H9 (cell line): ENCODE data around the gene FAF1. TPM values are rescaled to one million over a fixed set of nuclear protein-coding genes. Genes with fewer than 3 reads are reported as not detected.

Experiments
- DNase-seq: peaks from one replicate; pipeline ENCODE4 v3.0.0-alpha.2; 2017
- H2AFZ ChIP-seq: one replicate; pipeline ENCODE4 v1.6.1; 2013; ENCODE audit warnings: mild to moderate bottlenecking, low read length, control low read depth, moderate library complexity
- H2AK5ac ChIP-seq: 2 replicates; pipeline ENCODE4 v1.6.1; 2013; ENCODE audit warnings: low read length, control low read depth, mixed read lengths; ENCODE audit not compliant: insufficient read length
- H2BK120ac ChIP-seq: one replicate; pipeline ENCODE4 v1.6.1; 2013; ENCODE audit warnings: low read depth, mild to moderate bottlenecking, low read length, control low read depth, inconsistent platforms; ENCODE audit not compliant: poor library complexity, severe bottlenecking
- H2BK12ac ChIP-seq: 2 replicates; pipeline ENCODE4 v1.6.1; 2013; ENCODE audit warnings: low read length, control low read depth, mixed read lengths, low read depth; ENCODE audit not compliant: insufficient read length
- H2BK15ac ChIP-seq: 2 replicates; pipeline ENCODE4 v1.6.1; 2013; ENCODE audit warnings: low read depth, low read length, control low read depth
- H2BK20ac ChIP-seq: one replicate; pipeline ENCODE4 v1.6.1; 2013; ENCODE audit warnings: low read depth, mild to moderate bottlenecking, low read length, control low read depth, inconsistent platforms; ENCODE audit not compliant: poor library complexity, severe bottlenecking
- H2BK5ac ChIP-seq: 2 replicates; pipeline ENCODE4 v1.6.1; 2013; ENCODE audit warnings: low read length, control low read depth, mixed read lengths; ENCODE audit not compliant: insufficient read length
- H3K14ac ChIP-seq: 2 replicates; pipeline ENCODE4 v1.6.1; 2013; ENCODE audit warnings: low read length, control low read depth; ENCODE audit not compliant: insufficient read depth
- H3K18ac ChIP-seq: 2 replicates; pipeline ENCODE4 v1.6.1; 2013; ENCODE audit warnings: low read depth, mild to moderate bottlenecking, mixed read lengths, low read length, control low read depth; ENCODE audit not compliant: insufficient read length
- H3K23ac ChIP-seq: 2 replicates; pipeline ENCODE4 v1.6.1; 2013; ENCODE audit warnings: low read length, control low read depth, mixed read lengths, low read depth; ENCODE audit not compliant: insufficient read length
- H3K23me2 ChIP-seq: 2 replicates; pipeline ENCODE4 v1.6.1; 2013; ENCODE audit warnings: low read depth, mild to moderate bottlenecking, mixed read lengths, low read length, control low read depth; ENCODE audit not compliant: insufficient read length, poor library complexity, severe bottlenecking
- H3K27ac ChIP-seq: 2 replicates; pipeline ENCODE4 v1.5.1; 2013; ENCODE audit warnings: low read length, control low read depth, mixed read lengths, low read depth; ENCODE audit not compliant: insufficient read length
- H3K27me3 ChIP-seq: 2 replicates; pipeline ENCODE4 v1.6.1; 2013; ENCODE audit warnings: low read length, control low read depth, inconsistent platforms; ENCODE audit not compliant: insufficient read depth
- H3K4ac ChIP-seq: 2 replicates; pipeline ENCODE4 v1.6.1; 2013; ENCODE audit warnings: low read depth, mild to moderate bottlenecking, control low read depth, inconsistent platforms, low read length, moderate library complexity
- H3K4me1 ChIP-seq: 2 replicates; pipeline ENCODE4 v1.6.1; 2013; ENCODE audit warnings: low read length, control low read depth, inconsistent platforms; ENCODE audit not compliant: insufficient read depth
- H3K4me2 ChIP-seq: 2 replicates; pipeline ENCODE4 v1.6.1; 2013; ENCODE audit warnings: low read length, control low read depth, mixed read lengths; ENCODE audit not compliant: insufficient read length, insufficient read depth
- H3K56ac ChIP-seq: 2 replicates; pipeline ENCODE4 v1.6.1; 2013; ENCODE audit warnings: low read depth, mild to moderate bottlenecking, mixed read lengths, low read length, control low read depth; ENCODE audit not compliant: insufficient read length
- H3K79me1 ChIP-seq: 2 replicates; pipeline ENCODE4 v1.6.1; 2013; ENCODE audit warnings: low read depth, mild to moderate bottlenecking, moderate library complexity, low read length, control low read depth, inconsistent platforms; ENCODE audit not compliant: insufficient read depth, poor library complexity, severe bottlenecking
- H3K79me2 ChIP-seq: 2 replicates; pipeline ENCODE4 v1.6.1; 2013; ENCODE audit warnings: low read length, control low read depth, inconsistent platforms; ENCODE audit not compliant: insufficient read depth
- H3K9ac ChIP-seq: 2 replicates; pipeline ENCODE4 v1.6.1; 2013; ENCODE audit warnings: low read length, control low read depth, mixed read lengths; ENCODE audit not compliant: insufficient read length; ENCODE audit errors: extremely low read depth
- H3K9me3 ChIP-seq: one replicate; pipeline ENCODE4 v1.6.1; 2013; ENCODE audit warnings: low read depth, low read length, inconsistent platforms; ENCODE audit not compliant: control insufficient read depth
- H3T11ph ChIP-seq: one replicate; pipeline ENCODE4 v1.6.1; 2013; ENCODE audit warnings: mild to moderate bottlenecking, low read length, control low read depth, inconsistent platforms
- H4K20me1 ChIP-seq: one replicate; pipeline ENCODE4 v1.6.1; 2013; ENCODE audit not compliant: control insufficient read depth, insufficient read length, insufficient read depth
- H4K5ac ChIP-seq: 2 replicates; pipeline ENCODE4 v1.6.1; 2013; ENCODE audit warnings: low read depth, mild to moderate bottlenecking, mixed read lengths, low read length, control low read depth; ENCODE audit not compliant: insufficient read length
- H4K8ac ChIP-seq: replicated peaks from 2 replicates; pipeline ENCODE4 v1.6.1; 2013; ENCODE audit warnings: low read length, control low read depth, mixed read lengths, low read depth; ENCODE audit not compliant: insufficient read length
- H4K91ac ChIP-seq: 2 replicates; pipeline ENCODE4 v1.6.1; 2013; ENCODE audit warnings: low read depth, mild to moderate bottlenecking, moderate library complexity, mixed read lengths, low read length, control low read depth; ENCODE audit not compliant: insufficient read length
- H3K27ac Mint-ChIP-seq, 3 experiments: 2 replicates in 2 of 3; 3 replicates in 1 of 3; pipeline ENCODE4 v1.8.0; 2020 to 2021; ENCODE audit warnings: mixed read lengths in 3 of 3, mild to moderate bottlenecking in 1 of 3, moderate library complexity in 1 of 3
- H3K27me3 Mint-ChIP-seq: 2 replicates; pipeline ENCODE4 v1.8.0; 2021; ENCODE audit warnings: low read depth, mild to moderate bottlenecking, moderate library complexity, mixed read lengths
- H3K36me3 Mint-ChIP-seq, 3 experiments: 2 replicates in 2 of 3; 3 replicates in 1 of 3; pipeline ENCODE4 v1.8.0; 2020 to 2021; ENCODE audit warnings: low read depth in 3 of 3, mixed read lengths in 3 of 3; ENCODE audit not compliant: insufficient read depth in 1 of 3
- H3K4me1 Mint-ChIP-seq, 2 experiments: 2 replicates each; pipeline ENCODE4 v1.8.0; 2020; ENCODE audit warnings: mixed read lengths in 2 of 2
- H3K4me3 Mint-ChIP-seq, 2 experiments: 2 replicates in 1 of 2; 3 replicates in 1 of 2; pipeline ENCODE4 v1.8.0; 2020 to 2021; ENCODE audit warnings: mild to moderate bottlenecking in 2 of 2, mixed read lengths in 2 of 2, moderate library complexity in 1 of 2
- H3K9me3 Mint-ChIP-seq, 2 experiments: 2 replicates in 1 of 2; 3 replicates in 1 of 2; pipeline ENCODE4 v1.8.0; 2020; ENCODE audit warnings: mild to moderate bottlenecking in 2 of 2, mixed read lengths in 2 of 2, moderate library complexity in 1 of 2
- WGBS: extraction: QIAGEN DNeasy Blood & Tissue Kit; methylation state at CpG from one replicate; pipeline ENCODE4 v1.1.7; 2013; ENCODE audit warnings: missing lambda C conversion rate, low lambda C conversion rate, mixed read lengths; ENCODE audit not compliant: insufficient read length; ENCODE audit errors: extremely low coverage; 5-methylcytosine and 5-hydroxymethylcytosine counted together
- total RNA-seq: library from RNA; stranded (reverse); gene quantifications from 2 replicates; pipeline ENCODE4 v1.2.1, GENCODE V29; 2021
- TF ChIP-seq, protein P1 (sequence below): fragments of 200-600 bp; sonication (generic); conservative IDR thresholded peaks from 3 replicates; pipeline ENCODE4 v1.8.0; 2021; ENCODE audit warnings: antibody characterized with exemption, mild to moderate bottlenecking

Gene FAF1
- total RNA-seq, 1 experiment from 2014 or later = 60.8 TPM

DNA sequence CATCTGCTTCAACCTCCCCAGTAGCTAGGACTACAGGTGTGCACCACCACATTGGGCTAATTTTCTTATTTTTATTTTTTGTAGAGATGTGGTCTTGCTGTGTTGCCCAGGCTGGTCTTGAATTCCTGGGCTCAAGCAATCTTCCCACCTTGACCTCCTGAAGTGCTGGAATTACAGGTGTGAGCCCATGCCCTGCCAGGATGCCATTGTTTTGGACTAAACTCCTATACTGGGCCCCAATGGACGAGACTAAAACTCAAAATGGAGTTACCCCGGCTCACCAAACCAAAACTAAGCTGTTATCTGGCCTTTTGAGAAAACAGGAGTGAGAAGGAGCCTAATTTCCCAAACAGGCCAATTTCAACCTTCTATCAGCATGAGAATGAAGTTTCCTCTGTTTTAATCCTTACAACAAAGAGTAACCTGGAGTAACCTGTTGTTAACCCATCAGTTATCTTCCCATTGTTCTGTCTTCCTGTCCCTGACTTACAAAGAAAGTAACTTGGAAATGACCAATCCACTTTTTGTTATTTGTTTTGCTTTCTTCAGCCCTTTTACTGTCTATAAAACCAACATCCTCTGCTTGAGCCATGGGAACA is 566.4 kb downstream of the FAF1 start:
- H3K4me1 Mint-ChIP-seq = peaks cover 8 to 15% of the 10 kb centered on the region in 2 experiments
- no peaks in the 10 kb centered on the region for H3K23me2 ChIP-seq

More for the DNA sequence above, 566.4 kb downstream of the FAF1 start:
- Histone ChIP-seq H3K4me2 (no peak overlapping the region), H3K9ac (no peak overlapping the region), H2BK12ac (no peak overlapping the region), H3K4ac (no peak overlapping the region), H4K8ac (no peak overlapping the region), H2BK5ac (no peak overlapping the region), H3K27ac (no peak overlapping the region), H3K18ac (no peak overlapping the region), H4K91ac (no peak overlapping the region), H4K5ac (no peak overlapping the region), H3K9me3 (no peaks in the 10 kb centered on the region), H3K27me3 (no peaks in the 10 kb centered on the region), H3T11ph (no peak overlapping the region), H4K20me1 (no peaks in the 10 kb centered on the region), H3K14ac (no peak overlapping the region), H2BK20ac (no peak overlapping the region), H3K23ac (no peak overlapping the region), H3K79me2 (no peaks in the 10 kb centered on the region), H3K79me1 (no peaks in the 10 kb centered on the region), H2AFZ (no peak overlapping the region), H3K4me1 (peaks cover 4% of the 10 kb centered on the region; the same call in 1 of the 2 replicates), H2AK5ac (no peak overlapping the region), H2BK120ac (no peak overlapping the region), H2BK15ac (no peak overlapping the region), H3K56ac (no peak overlapping the region)
- TF ChIP-seq, protein P1, sequence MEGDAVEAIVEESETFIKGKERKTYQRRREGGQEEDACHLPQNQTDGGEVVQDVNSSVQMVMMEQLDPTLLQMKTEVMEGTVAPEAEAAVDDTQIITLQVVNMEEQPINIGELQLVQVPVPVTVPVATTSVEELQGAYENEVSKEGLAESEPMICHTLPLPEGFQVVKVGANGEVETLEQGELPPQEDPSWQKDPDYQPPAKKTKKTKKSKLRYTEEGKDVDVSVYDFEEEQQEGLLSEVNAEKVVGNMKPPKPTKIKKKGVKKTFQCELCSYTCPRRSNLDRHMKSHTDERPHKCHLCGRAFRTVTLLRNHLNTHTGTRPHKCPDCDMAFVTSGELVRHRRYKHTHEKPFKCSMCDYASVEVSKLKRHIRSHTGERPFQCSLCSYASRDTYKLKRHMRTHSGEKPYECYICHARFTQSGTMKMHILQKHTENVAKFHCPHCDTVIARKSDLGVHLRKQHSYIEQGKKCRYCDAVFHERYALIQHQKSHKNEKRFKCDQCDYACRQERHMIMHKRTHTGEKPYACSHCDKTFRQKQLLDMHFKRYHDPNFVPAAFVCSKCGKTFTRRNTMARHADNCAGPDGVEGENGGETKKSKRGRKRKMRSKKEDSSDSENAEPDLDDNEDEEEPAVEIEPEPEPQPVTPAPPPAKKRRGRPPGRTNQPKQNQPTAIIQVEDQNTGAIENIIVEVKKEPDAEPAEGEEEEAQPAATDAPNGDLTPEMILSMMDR = no peak
- peaks cover 6% of the 10 kb centered on the region for H3K27me3 Mint-ChIP-seq
- H3K27ac Mint-ChIP-seq = peak overlapping the region; percentile 45 to 84 (median 55); a peak in 6 of 7 replicates
- no CpG with 5 or more reads among the region's 2 CpGs for WGBS
- H3K4me3 Mint-ChIP-seq = no peak overlapping the region; a peak in 1 of 5 replicates
- peaks cover 1 to 6% (median 6%) of the 10 kb centered on the region in 3 experiments; a peak in 4 of 7 replicates for H3K36me3 Mint-ChIP-seq
- peak; percentile 30 for DNase-seq
- H3K9me3 Mint-ChIP-seq = peaks cover 14 to 25% of the 10 kb centered on the region in 2 experiments

Other genes with a start within 250 kb of the FAF1 start
- not detected in 2 replicates for gene CDKN2C, start 10.0 kb upstream of the FAF1 start, total RNA-seq
- gene C1orf185, start 142.0 kb upstream of the FAF1 start, total RNA-seq = not detected in 2 replicates